ENCODE measurements around the gene PLCB1. TPM values are rescaled to one million over a fixed set of nuclear protein-coding genes. Genes with fewer than 3 reads are reported as not detected.

PLCB1 gene
- total RNA-seq, 1 donor from 2014 or later: 16.2 TPM

- Mint-ChIP-seq H3K4me3 (ENCODE audit: low read depth) (no peak overlapping the region), H3K9me3 (ENCODE audit: low read depth) (no peaks in the 10 kb centered on the region), H3K36me3 (ENCODE audit: insufficient read depth) (no peaks in the 10 kb centered on the region), H3K27ac (no peak overlapping the region), H3K27me3 (peaks cover 8% of the 10 kb centered on the region), H3K4me1 (ENCODE audit: low read depth) (peaks cover 13% of the 10 kb centered on the region)
- no peak for TF ChIP-seq CTCF (IDR thresholded peaks at IDR 0.05; ENCODE audit: unreplicated experiment)
- no peak for DNase-seq (ENCODE audit: low spot score, unreplicated experiment)
Measured at GRCh38 chr20:8321001-8321400, 188.9 kb downstream of the PLCB1 start.

GRCh38 chr20:8322662-8323217 is 190.7 kb downstream of the PLCB1 start:
- Mint-ChIP-seq H3K27ac (no peak overlapping the region), H3K27me3 (peaks cover 8% of the 10 kb centered on the region), H3K36me3 (ENCODE audit: insufficient read depth) (no peaks in the 10 kb centered on the region), H3K9me3 (ENCODE audit: low read depth) (no peaks in the 10 kb centered on the region), H3K4me1 (ENCODE audit: low read depth) (peaks cover 15% of the 10 kb centered on the region), H3K4me3 (ENCODE audit: low read depth) (no peak overlapping the region)
- TF ChIP-seq CTCF (IDR thresholded peaks at IDR 0.05; ENCODE audit: unreplicated experiment): no peak
- no peak for DNase-seq (ENCODE audit: low spot score, unreplicated experiment)

GRCh38 chr20:8326191-8326590 is 194.1 kb downstream of the PLCB1 start:
- TF ChIP-seq CTCF (IDR thresholded peaks at IDR 0.05; ENCODE audit: unreplicated experiment): no peak
- Mint-ChIP-seq H3K4me1 (ENCODE audit: low read depth) (peaks cover 22% of the 10 kb centered on the region), H3K27me3 (peaks cover 5% of the 10 kb centered on the region), H3K4me3 (ENCODE audit: low read depth) (no peak overlapping the region), H3K27ac (no peak overlapping the region), H3K36me3 (ENCODE audit: insufficient read depth) (no peaks in the 10 kb centered on the region), H3K9me3 (ENCODE audit: low read depth) (no peaks in the 10 kb centered on the region)
- DNase-seq (ENCODE audit: low spot score, unreplicated experiment): no peak

- H3K27ac Mint-ChIP-seq: no peak overlapping the region
- H3K4me3 Mint-ChIP-seq (ENCODE audit: low read depth): no peak overlapping the region
- peaks cover 28% of the 10 kb centered on the region for H3K4me1 Mint-ChIP-seq (ENCODE audit: low read depth)
- no peak for TF ChIP-seq CTCF (IDR thresholded peaks at IDR 0.05; ENCODE audit: unreplicated experiment)
- H3K9me3 Mint-ChIP-seq (ENCODE audit: low read depth): no peaks in the 10 kb centered on the region
- DNase-seq (ENCODE audit: low spot score, unreplicated experiment): no peak
- no peaks in the 10 kb centered on the region for H3K36me3 Mint-ChIP-seq (ENCODE audit: insufficient read depth)
- peaks cover 2% of the 10 kb centered on the region for H3K27me3 Mint-ChIP-seq
Measured at GRCh38 chr20:8326899-8327298, 194.8 kb downstream of the PLCB1 start.

GRCh38 chr20:8328189-8328588 is 196.1 kb downstream of the PLCB1 start:
- DNase-seq (ENCODE audit: low spot score, unreplicated experiment): no peak
- TF ChIP-seq CTCF (IDR thresholded peaks at IDR 0.05; ENCODE audit: unreplicated experiment): no peak
- no peaks in the 10 kb centered on the region for H3K27me3 Mint-ChIP-seq
- no peaks in the 10 kb centered on the region for H3K36me3 Mint-ChIP-seq (ENCODE audit: insufficient read depth)
- no peak overlapping the region for H3K4me3 Mint-ChIP-seq (ENCODE audit: low read depth)
- peaks cover 30% of the 10 kb centered on the region for H3K4me1 Mint-ChIP-seq (ENCODE audit: low read depth)
- no peaks in the 10 kb centered on the region for H3K9me3 Mint-ChIP-seq (ENCODE audit: low read depth)
- no peak overlapping the region for H3K27ac Mint-ChIP-seq

All from progenitor cell of endocrine pancreas (in vitro differentiated cells).